GM12878 (cell line): ENCODE results near the gene PGAP3. TPM values are rescaled to one million over a fixed set of nuclear protein-coding genes. Genes with fewer than 3 reads are reported as not detected.

Experiments
- ATAC-seq: fragments of 200-7000 bp; cut with Tn5 transposase; 3 replicates; pipeline ENCODE4 v1.9.1; 2020; ENCODE audit warnings: mild to moderate bottlenecking, moderate library complexity
- BruUV-seq: library from RNA; stranded (reverse); fragments of 400-500 nt; replicated peaks from 2 replicates; lab custom pipeline; 2021; lab: Mats Ljungman, UMichigan
- CTCF ChIA-PET: fragments of 300-600 bp; sonication (Branson Sonifier 250); formaldehyde crosslinking; extraction: SDS; loops from one replicate; lab custom pipeline; 2021; ENCODE audit warnings: inconsistent platforms; lab: Yijun Ruan, JAX
- POLR2A ChIA-PET: fragments of 350-600 bp; formaldehyde crosslinking; extraction: SDS; loops from one replicate; lab custom pipeline; 2021; ENCODE audit warnings: inconsistent platforms; lab: Charles Lee
- RAD21 ChIA-PET: fragments of 300-600 bp; sonication (Branson Sonifier 250); formaldehyde crosslinking; loops from one replicate; lab custom pipeline; 2023; ENCODE audit warnings: antibody characterized with exemption; ENCODE audit not compliant: unreplicated experiment; lab: Charles Lee
- SMC1A ChIA-PET: fragments of 300-600 bp; sonication (Branson Sonifier 250); formaldehyde crosslinking; loops from one replicate; lab custom pipeline; 2023; ENCODE audit not compliant: unreplicated experiment, uncharacterized antibody; lab: Charles Lee
- DNase-seq: peaks from one replicate; pipeline ENCODE4 v3.0.0-alpha.2; 2011; ENCODE audit warnings: low read depth, low spot score
- FAIRE-seq: peaks from 3 replicates; lab custom pipeline; 2011; peaks lifted over from hg19 to GRCh38; lab: Jason Lieb, UNC
- H2AFZ ChIP-seq: 2 replicates; pipeline ENCODE4 v1.6.0; 2011; ENCODE audit warnings: low read depth, low read length, control low read depth; ENCODE audit not compliant: control insufficient read depth
- H3K27ac ChIP-seq: 2 replicates; pipeline ENCODE4 v1.5.1; 2011; ENCODE audit warnings: control low read depth; ENCODE audit not compliant: control insufficient read depth, insufficient read depth
- H3K27me3 ChIP-seq, 2 experiments: replicated peaks in 1 of 2; 2 replicates each; pipeline versions ENCODE4 v1.6.0 to v1.6.1; 2011; ENCODE audit warnings: low read length in 1 of 2; ENCODE audit not compliant: control insufficient read depth in 2 of 2, insufficient read depth in 2 of 2
- H3K36me3 ChIP-seq, 2 experiments: 2 replicates each; pipeline ENCODE4 v1.5.1; 2011; ENCODE audit warnings: low read length in 1 of 2; ENCODE audit not compliant: control insufficient read depth in 2 of 2, insufficient read depth in 2 of 2
- H3K4me1 ChIP-seq: 2 replicates; pipeline ENCODE4 v1.6.1; 2011; ENCODE audit warnings: mild to moderate bottlenecking, low read length, moderate library complexity, mixed read lengths; ENCODE audit not compliant: control insufficient read depth, insufficient read depth
- H3K4me2 ChIP-seq: 2 replicates; pipeline ENCODE4 v1.6.0; 2011; ENCODE audit warnings: control low read depth; ENCODE audit not compliant: control insufficient read depth, insufficient read depth
- H3K4me3 ChIP-seq: fragments of 200-600 bp; sonication (generic); 2 replicates; pipeline ENCODE4 v1.5.1; 2016
- H3K79me2 ChIP-seq: 2 replicates; pipeline ENCODE4 v1.6.0; 2011; ENCODE audit warnings: low read length; ENCODE audit not compliant: control insufficient read depth, insufficient read depth
- H3K9ac ChIP-seq: 2 replicates; pipeline ENCODE4 v1.8.0; 2011; ENCODE audit warnings: low read length, control low read depth, mixed read lengths; ENCODE audit not compliant: control insufficient read depth, insufficient read depth
- H3K9me3 ChIP-seq: replicated peaks from 3 replicates; pipeline ENCODE4 v1.5.1; 2011; ENCODE audit warnings: mild to moderate bottlenecking, low read length; ENCODE audit not compliant: control insufficient read depth, insufficient read depth
- H4K20me1 ChIP-seq: 2 replicates; pipeline ENCODE4 v1.6.0; 2011; ENCODE audit not compliant: control insufficient read depth, insufficient read depth
- CHD1 ChIP-seq: IDR thresholded peaks from 2 replicates; pipeline ENCODE4 v1.6.1; 2012; ENCODE audit warnings: low read depth, low read length, improper control_type of control experiment
- EP300 ChIP-seq, 2 experiments: fragments of 150-350 bp in 1 of 2; IDR thresholded peaks; 2 replicates each; pipeline ENCODE4 v1.6.1; 2011 to 2012; ENCODE audit warnings: low read depth in 2 of 2, low read length in 2 of 2, borderline replicate concordance in 1 of 2, improper control_type of control experiment in 1 of 2, inconsistent platforms in 1 of 2; ENCODE audit not compliant: control insufficient read depth in 1 of 2
- ETV6 ChIP-seq, 2 experiments: fragments of 450-650 bp in 1 of 2; IDR thresholded peaks in 1 of 2; conservative IDR thresholded peaks in 1 of 2; 2 replicates each; pipeline ENCODE4 v1.6.1; 2014; ENCODE audit warnings: antibody characterized with exemption in 1 of 2, borderline replicate concordance in 1 of 2, low read depth in 1 of 2, mild to moderate bottlenecking in 1 of 2, moderate library complexity in 1 of 2
- NFIC ChIP-seq: IDR thresholded peaks from 2 replicates; pipeline ENCODE4 v1.6.1; 2012; ENCODE audit warnings: low read depth, mild to moderate bottlenecking, inconsistent platforms, low read length, moderate library complexity
- TCF12 ChIP-seq: IDR thresholded peaks from 2 replicates; pipeline ENCODE4 v1.6.1; 2011; ENCODE audit warnings: low read depth, mild to moderate bottlenecking, low read length
- ZBTB40 ChIP-seq: fragments of 450-650 bp; IDR thresholded peaks from 2 replicates; pipeline ENCODE4 v1.6.1; 2016; ENCODE audit warnings: mild to moderate bottlenecking, moderate library complexity, borderline replicate concordance
- ZZZ3 ChIP-seq: IDR thresholded peaks from 2 replicates; pipeline ENCODE4 v1.6.1; 2011; ENCODE audit warnings: low read depth; ENCODE audit not compliant: control insufficient read depth, insufficient read length
- WGBS: methylation state at CpG from one replicate; pipeline ENCODE4 v1.1.6; 2016; ENCODE audit warnings: low lambda C conversion rate; ENCODE audit not compliant: insufficient replicate concordance, insufficient coverage; ENCODE audit errors: missing lambda C conversion rate; 5-methylcytosine and 5-hydroxymethylcytosine counted together
- in situ Hi-C: fragments of 300-500 bp; cut with MboI; formaldehyde crosslinking; loops from 9 replicates; pipeline ENCODE4 v1.14.3; 2018; ENCODE audit warnings: mixed read lengths
- intact Hi-C: fragments of 100-400 bp; cut with micrococcal nuclease; formaldehyde crosslinking; loops from one replicate; pipeline ENCODE4 v1.14.2; 2022; ENCODE audit not compliant: unreplicated experiment
- polyA plus RNA-seq, 11 experiments: library from polyadenylated mRNA; depleted of rRNA in 4 of 11; unstranded in 6 of 11; stranded (reverse) in 5 of 11; fragments of >200 nt; fragmentation: Nextera tagmentation in 4 of 11; fragmentation: Illumina TruSeq in 1 of 11; extraction: Ambion mirVana in 4 of 11; extraction: Trizol in 1 of 11; gene quantifications; 1 replicate in 1 of 11; 2 replicates in 10 of 11; pipeline versions ENCODE4 v1.2.1 to v1.2.3, GENCODE V29; 2011 to 2016; ENCODE audit warnings: inconsistent platforms in 2 of 11, missing spikeins in 2 of 11, low read depth in 1 of 11
- total RNA-seq, 4 experiments: library from RNA; depleted of rRNA in 3 of 4; stranded (reverse); fragments of >200 nt in 3 of 4; fragmentation: Illumina TruSeq in 1 of 4; extraction: Trizol in 1 of 4; gene quantifications; 2 replicates each; pipeline versions ENCODE4 v1.2.1 to v1.2.3, GENCODE V29; 2013 to 2021
- TF ChIP-seq, protein P1 (sequence below): fragments of 450-650 bp; IDR thresholded peaks from 2 replicates; pipeline ENCODE4 v1.6.1; 2017; ENCODE audit warnings: antibody characterized with exemption, mild to moderate bottlenecking, moderate library complexity

PGAP3 gene
- total and polyA plus RNA-seq, 10 of the 15 experiments (the other 5 are each of a cell fraction or from before 2014, with no cell fraction given), result 0.21 to 10.0 (median 5.3) TPM

- ChIA-PET CTCF (interaction anchor here (0.6 to 8.8 kb wide), 29 partner anchors 9 to 530 kb away, joined by 3 to 100 read pairs (median 7); partner anchors contain the start of genes MIEN1, PGAP3, PNMT and STARD3), RAD21 (interaction anchor here (1.1 kb wide), 1 partner anchor 16 kb away, joined by 7 read pairs; no protein-coding TSS in a partner anchor), SMC1A (interaction anchor here (0.5 to 1.4 kb wide), 6 partner anchors 10 to 327 kb away, joined by 3 to 6 read pairs (median 4); no protein-coding TSS in a partner anchor), POLR2A (no interaction called here)
- TF ChIP-seq EP300 (IDR thresholded peaks at IDR 0.05; ENCODE audit: borderline replicate concordance in 1 of 2, control insufficient read depth in 1 of 2, low read depth in 2 of 2, low read length in 2 of 2) (no peak), ZBTB40 (no peak), ETV6 (conservative IDR thresholded peaks at IDR 0.05 in 1 of 2, IDR thresholded peaks at IDR 0.05 in 1 of 2; ENCODE audit: borderline replicate concordance in 1 of 2, low read depth in 1 of 2) (no peak), NFIC (no peak), TCF12 (no peak), ZZZ3 (no peak), CHD1 (no peak)
- TF ChIP-seq, protein P1, sequence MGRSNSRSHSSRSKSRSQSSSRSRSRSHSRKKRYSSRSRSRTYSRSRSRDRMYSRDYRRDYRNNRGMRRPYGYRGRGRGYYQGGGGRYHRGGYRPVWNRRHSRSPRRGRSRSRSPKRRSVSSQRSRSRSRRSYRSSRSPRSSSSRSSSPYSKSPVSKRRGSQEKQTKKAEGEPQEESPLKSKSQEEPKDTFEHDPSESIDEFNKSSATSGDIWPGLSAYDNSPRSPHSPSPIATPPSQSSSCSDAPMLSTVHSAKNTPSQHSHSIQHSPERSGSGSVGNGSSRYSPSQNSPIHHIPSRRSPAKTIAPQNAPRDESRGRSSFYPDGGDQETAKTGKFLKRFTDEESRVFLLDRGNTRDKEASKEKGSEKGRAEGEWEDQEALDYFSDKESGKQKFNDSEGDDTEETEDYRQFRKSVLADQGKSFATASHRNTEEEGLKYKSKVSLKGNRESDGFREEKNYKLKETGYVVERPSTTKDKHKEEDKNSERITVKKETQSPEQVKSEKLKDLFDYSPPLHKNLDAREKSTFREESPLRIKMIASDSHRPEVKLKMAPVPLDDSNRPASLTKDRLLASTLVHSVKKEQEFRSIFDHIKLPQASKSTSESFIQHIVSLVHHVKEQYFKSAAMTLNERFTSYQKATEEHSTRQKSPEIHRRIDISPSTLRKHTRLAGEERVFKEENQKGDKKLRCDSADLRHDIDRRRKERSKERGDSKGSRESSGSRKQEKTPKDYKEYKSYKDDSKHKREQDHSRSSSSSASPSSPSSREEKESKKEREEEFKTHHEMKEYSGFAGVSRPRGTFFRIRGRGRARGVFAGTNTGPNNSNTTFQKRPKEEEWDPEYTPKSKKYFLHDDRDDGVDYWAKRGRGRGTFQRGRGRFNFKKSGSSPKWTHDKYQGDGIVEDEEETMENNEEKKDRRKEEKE, result no peak
- no TSS peak for BruUV-seq
- Histone ChIP-seq H3K36me3 (peaks cover 11 to 12% of the 10 kb centered on the region in 2 experiments; a peak in 3 of 4 replicates), H2AFZ (no peak overlapping the region), H3K27ac (no peak overlapping the region), H3K9me3 (no peaks in the 10 kb centered on the region), H4K20me1 (no peaks in the 10 kb centered on the region), H3K4me3 (no peak overlapping the region), H3K4me1 (peaks cover 6% of the 10 kb centered on the region; the same call in 1 of the 2 replicates), H3K79me2 (no peaks in the 10 kb centered on the region; the same call in 1 of the 2 replicates), H3K9ac (no peak overlapping the region), H3K4me2 (no peak overlapping the region), H3K27me3 (no peaks in the 10 kb centered on the region)
- intact Hi-C loops (no loop called here), in situ Hi-C loops (no loop called here)
- WGBS, result 46% methylated on average over 2 of the region's 2 CpGs
- DNase-seq (no peak), ATAC-seq (no peak), FAIRE-seq (no peak)
Observed at GRCh38 chr17:39655105-39655504, 32.8 kb downstream of the PGAP3 start.
